Measurements from ENCODE around the gene SERAC1.
A peak's percentile ranks its signal among the peaks of the same experiment; 100 is the strongest.
"Not testable (repeated sequence)": the region's sequence is repeated elsewhere in the genome, so short reads cannot be mapped to it uniquely, and the experiment has no call there.

The SERAC1 gene

DNA sequence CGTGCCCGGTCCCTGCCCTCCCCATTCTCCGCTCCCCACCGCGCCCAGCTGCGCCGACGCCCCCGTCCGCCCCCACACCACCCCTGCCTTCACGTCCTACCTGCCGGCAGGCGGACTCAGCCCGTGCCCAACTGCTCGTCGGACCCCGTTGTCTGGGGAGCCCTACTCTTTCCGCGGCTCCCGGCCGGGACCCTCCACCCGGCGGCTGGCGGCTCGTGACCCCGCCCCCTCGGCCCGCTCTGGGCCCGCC is at the start of gene SERAC1:
SERAC1 (minus strand) TSS at position 223 of the 250 bp plus-strand sequence. CDS start 9,899 bp downstream, outside the sequence.
- FAIRE-seq (no peak), DNase-seq (ENCODE audit: low spot score) (no peak)

DNA sequence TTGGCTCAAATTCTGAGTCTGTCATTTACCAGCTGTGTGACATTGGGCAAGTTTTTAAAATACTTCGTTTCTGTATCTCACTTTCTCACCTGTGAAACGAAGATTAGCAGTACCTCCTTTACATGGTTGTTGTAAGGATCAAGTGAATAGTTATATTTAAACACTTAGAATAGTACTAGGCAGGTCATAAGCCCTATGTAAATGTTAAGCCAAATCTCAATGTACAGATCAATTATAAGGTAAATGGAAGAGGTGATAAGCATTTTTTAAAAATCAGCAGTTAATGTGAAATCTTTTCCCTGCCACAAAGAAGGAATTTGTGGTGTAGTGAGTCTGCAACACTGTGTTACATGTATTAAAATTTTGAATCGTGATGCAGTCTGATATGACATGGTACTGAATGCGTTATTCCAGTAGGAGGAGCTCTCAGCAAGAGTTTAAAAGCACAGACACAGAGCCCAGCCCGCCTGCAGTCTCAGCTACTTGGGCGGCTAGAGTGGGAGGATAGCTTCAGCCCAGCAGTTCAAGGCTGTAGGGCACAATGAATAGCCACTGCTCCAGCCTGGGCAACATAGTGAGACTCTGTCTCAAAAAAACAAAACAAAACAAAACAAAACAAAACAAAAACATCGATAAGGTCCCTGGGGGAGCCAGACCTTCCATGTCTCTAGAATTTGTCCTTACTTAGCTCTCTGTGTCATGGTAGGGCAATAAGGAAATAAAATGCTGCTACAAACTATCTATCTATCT is 46.0 kb upstream of the SERAC1 start:
- FAIRE-seq = no peak

GRCh38 chr6:158211273-158212055 is 43.4 kb upstream of the SERAC1 start:
- FAIRE-seq (no peak), DNase-seq (ENCODE audit: low spot score) (no peak)

More for the DNA sequence above, 46.0 kb upstream of the SERAC1 start:
- DNase-seq (ENCODE audit: low spot score) = peak; percentile 71

DNA sequence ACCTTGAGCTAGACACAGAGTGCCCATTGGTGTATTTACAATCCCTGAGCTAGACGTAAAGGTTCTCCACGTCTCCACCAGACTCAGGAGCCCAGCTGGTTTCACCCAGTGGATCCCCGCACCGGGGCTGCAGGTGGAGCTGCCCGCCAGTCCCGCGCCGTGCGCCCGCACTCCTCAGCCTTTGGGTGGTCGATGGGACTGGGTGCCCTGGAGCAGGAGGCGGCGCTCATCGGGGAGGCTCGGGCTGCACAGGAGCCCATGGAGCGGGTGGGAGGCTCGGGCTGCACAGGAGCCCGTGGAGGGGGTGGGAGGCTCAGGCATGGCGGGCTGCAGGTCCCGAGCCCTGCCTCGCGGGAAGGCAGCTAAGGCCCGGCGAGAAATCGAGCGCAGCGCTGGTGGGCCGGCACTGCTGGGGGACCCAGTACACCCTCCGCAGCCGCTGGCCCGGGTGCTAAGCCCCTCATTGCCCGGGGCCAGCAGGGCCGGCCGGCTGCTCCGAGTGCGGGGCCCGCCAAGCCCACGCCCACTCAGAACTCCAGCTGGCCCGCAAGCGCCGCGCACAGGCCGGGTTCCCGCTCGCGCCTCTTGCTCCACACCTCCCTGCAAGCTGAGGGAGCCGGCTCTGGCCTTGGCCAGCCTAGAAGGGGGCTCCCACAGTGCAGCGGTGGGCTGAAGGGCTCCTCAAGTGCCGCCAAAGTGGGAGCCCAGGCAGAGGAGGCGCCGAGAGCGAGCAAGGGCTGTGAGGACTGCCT is 41.7 kb upstream of the SERAC1 start:
- not testable (repeated sequence) for DNase-seq (ENCODE audit: low spot score); FAIRE-seq

DNA sequence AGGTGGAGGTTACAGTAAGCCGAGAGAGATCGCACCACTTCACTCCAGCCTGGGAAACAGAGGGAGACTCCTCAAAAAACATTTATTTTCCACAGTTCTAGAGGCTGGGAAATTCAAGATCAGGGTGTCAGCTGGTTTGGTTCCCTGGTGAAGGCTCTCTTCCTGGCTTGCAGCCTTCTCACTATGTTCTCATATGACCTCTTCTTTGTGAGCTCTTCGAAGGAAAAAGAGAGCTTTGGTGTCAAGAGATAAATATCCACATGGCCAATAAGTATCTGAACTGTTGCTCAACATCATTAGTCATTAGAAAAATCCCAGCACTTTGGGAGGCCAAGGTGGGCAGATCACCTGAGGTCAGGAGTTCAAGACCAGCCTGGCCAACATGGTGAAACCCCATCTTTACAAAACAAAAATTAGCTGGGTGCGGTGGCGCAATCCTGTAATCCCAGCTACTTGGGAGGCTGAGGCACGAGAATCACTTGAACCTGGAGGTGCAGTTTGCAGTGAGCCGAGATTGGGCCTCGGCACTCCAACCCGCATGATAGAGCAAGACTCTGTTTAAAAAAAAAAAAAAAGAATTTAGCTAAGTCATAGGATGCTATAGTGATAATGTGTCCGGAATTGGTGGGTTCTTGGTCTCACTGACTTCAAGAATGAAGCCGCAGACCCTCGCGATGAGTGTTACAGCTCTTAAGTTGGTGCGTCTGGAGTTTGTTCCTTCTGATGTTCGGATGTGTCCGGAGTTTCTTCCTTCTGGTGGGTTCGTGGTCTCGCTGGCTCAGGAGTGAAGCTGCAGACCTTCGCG is 40.4 kb upstream of the SERAC1 start:
- FAIRE-seq; DNase-seq (ENCODE audit: low spot score): not testable (repeated sequence)

- DNase-seq (ENCODE audit: low spot score) (peak; percentile 28), FAIRE-seq (no peak)
These were observed 39.3 kb upstream of the SERAC1 start for GRCh38 chr6:158207422-158207788.

DNA sequence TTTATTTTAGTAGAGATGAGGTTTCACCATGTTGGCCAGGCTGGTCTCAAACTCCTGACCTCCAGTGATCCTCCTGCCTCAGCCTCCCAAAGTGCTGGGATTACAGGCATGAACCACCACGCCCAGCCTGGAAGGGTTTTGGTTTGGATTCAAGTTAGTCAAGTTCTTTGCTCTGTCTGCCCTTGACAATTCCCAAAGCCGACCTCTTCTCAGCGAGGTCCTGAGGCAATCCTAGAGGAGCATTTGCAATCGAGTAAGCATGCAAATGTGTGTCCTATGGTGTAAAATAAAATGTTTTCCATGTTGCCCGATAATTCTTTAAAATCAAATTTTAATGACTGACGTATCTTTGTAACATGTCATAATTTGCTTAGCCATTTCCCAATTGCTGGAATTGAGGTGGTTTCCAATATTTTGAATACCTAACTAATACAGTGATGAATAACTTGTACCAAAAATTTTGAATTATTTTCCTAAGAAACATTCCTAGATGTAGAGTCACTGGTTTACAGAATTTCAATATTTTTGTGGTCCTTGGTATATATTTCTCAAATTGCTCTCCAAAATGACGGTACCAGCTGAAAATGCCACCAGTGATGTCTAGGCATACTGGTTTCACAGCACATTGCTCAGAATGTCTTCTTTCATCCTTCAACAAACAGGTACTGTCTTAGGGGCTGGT is 38.8 kb upstream of the SERAC1 start:
- no peak for FAIRE-seq
- no peak for DNase-seq (ENCODE audit: low spot score)

DNA sequence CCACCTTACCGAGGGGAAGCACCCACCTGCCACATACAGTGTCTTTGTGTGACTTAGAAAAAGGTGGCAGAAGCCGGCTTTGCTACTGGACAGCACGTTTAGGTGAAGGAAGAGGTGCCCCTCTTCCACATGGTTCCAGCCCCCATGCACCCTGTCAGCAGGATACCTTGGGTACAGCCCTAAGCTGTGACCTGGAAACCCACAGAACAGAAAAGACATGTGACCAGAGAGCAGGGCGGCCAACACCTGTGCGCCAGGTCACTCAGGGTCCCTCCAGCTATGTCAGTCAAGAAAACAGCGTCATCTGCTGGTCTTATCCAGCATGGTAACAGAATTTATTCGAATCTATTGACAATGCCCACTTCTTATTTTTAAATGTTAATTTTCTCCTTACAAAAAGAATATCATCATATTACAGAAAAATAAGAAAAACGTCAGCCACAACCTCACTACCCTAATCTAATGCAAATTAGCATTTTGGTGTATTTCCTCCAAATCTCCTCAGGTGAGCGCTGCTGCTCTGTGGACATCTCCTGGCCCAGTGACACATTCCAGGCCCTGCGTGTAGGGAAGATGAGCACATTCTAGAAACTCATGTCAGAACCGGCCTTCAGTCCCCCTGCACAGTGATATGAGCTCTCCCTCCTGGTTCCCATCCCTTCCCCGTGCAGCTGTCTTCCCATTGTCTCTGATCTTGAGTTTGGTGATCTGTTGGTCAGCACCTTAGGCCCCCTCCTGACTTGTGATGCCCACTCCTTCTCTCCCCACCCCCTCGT is 37.3 kb upstream of the SERAC1 start:
- DNase-seq (ENCODE audit: low spot score) (no peak), FAIRE-seq (no peak)

DNA sequence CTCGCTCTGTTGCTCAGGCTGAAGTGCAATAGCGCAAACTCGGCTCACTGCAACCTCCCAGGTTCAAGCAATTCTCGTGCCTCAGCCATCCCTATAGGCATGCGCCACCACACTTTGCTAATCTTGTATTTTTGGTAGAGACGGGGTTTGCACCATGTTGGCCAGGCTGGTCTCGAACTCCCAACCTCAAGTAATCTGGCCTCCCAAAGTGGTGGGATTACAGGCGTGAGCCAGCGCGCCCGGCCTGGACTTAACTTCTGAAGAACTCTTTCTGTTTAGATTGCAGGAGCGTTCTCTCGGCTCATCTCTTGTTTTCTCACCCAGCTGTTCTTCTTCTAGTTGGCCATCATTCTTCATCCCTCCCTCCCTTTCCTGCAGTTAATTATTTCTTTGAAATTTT is 30.4 kb upstream of the SERAC1 start:
- DNase-seq (ENCODE audit: low spot score) (no peak), FAIRE-seq (no peak)

- no peak for FAIRE-seq
- DNase-seq (ENCODE audit: low spot score) = no peak
These were observed 26.6 kb upstream of the SERAC1 start for GRCh38 chr6:158194487-158195280.

DNA sequence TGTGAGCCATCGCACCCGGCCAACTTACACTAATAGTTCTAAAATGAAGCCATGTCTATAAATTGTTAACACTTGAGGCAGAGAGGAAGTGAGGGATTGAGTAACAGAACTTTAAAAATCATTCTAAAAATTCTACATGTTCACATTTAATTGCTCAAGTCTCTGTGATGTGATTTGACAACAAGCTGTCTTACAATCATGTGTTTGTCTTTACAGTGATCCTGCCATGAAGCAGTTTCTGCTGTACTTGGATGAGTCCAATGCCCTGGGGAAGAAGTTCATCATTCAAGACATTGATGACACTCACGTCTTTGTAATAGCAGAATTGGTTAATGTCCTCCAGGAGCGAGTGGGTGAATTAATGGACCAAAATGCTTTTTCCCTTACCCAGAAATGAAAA is 23.7 kb upstream of the SERAC1 start:
- no peak for FAIRE-seq

GRCh38 chr6:158191032-158191431 is 23.0 kb upstream of the SERAC1 start:
- DNase-seq (ENCODE audit: low spot score) (no peak), FAIRE-seq (no peak)

More for the DNA sequence above, 23.7 kb upstream of the SERAC1 start:
- DNase-seq (ENCODE audit: low spot score) = no peak

DNA sequence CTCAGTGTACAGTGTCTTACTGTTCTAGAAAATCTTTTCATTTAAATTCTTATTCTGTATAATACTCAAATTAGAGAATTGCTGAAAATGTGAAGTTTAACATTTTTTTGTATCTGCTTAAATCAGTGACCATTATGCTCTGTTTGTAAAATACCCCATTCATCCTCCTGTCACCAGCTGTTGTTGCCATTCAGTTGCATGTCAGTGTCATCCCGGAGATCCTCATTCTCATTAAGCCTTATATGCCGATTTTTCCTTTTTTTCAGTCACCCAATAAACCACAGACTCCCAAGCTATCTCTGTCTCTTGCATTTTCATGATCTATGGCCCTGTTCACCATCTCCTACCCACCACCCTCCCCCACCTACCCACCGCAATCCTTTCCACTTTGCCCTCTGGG is 20.5 kb upstream of the SERAC1 start:
- no peak for FAIRE-seq
- no peak for DNase-seq (ENCODE audit: low spot score)

DNA sequence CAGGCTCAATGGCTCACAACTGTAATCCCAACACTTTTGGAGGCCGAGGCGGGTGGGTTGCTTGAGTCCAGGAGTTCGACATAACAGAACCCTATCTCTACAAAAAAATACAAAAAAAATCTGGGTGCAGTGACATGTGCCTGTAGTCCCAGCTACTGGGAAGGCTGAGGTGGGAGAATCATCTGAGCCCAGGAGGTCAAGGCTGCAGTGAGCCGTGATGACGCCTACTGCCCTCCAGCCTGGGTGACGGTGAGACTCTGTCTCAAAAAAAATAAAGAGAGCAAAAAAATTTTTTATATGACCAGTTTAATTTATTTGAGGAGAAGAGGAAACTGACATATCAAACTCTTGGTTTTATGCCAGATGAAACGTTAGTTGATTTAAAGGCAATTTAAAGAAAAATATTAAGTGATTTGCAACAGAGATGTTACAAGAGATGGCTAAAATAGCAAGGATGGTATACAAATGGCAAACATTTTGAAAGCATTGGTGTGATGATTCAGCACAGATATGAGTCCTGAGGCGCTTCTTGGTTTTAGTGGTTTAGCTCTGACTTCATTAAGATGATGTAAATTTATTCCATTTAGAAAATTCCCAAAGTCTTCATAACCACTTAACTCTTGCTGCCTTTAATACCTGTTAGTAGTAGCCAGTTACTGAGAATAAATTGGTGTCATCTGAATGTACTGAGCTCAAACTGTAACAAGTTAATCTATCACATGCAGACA is 17.8 kb upstream of the SERAC1 start:
- FAIRE-seq = no peak
- no peak for DNase-seq (ENCODE audit: low spot score)

DNA sequence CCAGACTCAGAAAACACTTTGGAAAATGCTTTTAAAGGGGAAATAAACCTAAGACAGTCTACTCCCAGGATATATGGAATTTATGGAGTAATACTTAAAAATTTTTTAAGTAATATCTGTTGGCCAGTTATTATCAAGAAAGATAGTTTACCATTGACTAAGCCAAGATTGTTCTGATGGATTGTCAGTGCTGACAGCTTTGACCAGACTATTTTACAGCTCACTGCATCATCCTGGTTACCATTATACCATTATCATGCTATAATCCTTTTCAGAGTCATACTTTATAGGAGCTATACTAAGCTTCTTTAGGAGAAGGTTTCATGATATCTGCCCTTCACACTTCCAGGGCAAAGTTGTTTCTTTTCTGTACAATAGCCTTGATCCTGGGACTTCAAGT is 16.5 kb upstream of the SERAC1 start:
- FAIRE-seq (no peak), DNase-seq (ENCODE audit: low spot score) (no peak)

DNA sequence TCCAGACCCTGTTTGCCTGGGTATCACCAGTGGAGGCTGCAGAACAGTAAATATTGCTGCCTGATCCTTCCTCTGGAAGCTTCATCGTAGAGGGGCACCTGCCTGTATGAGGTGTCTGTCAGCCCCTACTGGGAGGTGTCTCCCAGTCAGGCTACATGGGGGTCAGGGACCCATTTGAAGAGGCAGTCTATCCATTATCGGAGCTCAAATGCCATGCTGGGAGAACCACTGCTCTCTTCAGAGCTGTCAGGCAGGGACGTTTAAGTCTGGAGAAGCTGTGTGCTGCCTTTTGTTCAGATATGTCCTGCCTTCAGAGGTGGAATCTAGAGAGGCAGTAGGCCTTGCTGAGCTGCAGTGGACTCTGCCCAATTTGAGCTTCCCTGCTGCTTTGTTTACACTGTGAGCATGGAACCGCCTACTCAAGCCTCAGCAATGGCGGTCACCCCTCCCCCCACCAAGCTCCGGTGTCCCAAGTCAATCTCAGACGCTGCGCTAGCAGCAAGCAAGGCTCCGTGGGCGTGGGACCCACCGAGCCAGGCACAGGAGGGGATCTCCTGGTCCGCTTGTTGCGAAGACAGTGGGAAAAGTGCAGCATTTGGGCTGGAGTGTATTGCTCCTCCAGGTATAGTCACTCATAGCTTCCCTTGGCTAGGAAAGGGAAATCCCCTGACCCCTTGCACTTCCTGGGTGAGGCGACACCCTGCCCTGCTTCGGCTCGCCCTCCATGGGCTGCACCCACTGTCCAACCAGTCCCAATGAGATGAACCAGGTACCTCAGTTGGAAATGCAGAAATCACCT is 15.3 kb upstream of the SERAC1 start:
- DNase-seq (ENCODE audit: low spot score); FAIRE-seq: not testable (repeated sequence)

GRCh38 chr6:158177712-158178111 is 9.7 kb upstream of the SERAC1 start:
- not testable (repeated sequence) for FAIRE-seq; DNase-seq (ENCODE audit: low spot score)

DNA sequence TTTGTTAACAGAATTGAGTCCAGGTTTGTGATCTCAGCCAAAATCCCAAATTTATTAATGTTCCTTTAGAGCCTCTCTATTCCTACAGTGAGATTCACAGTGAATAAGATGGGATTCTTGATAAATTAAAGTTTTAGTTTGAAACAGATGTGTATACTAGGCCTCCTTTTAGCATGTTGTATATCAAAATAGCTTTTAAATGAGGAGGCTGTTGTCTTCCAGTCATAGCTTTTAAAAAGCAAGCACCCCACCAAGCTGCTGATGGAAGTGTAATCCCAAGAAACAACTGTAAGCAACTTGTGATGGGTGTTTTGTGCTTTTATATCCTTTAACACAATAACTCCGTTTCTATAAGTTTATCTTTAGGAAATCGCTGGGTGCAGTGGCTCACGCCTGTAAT is 7.0 kb upstream of the SERAC1 start:
- DNase-seq (ENCODE audit: low spot score) (no peak), FAIRE-seq (no peak)

All from urothelium cell line (cell line).